B cell (primary cell): ENCODE data around the gene VTI1A. TPM values are rescaled to one million over a fixed set of nuclear protein-coding genes. Genes with fewer than 3 reads are reported as not detected.

Source experiments
- ATAC-seq: fragments of 200-7000 bp; cut with Tn5 transposase; one replicate; pipeline ENCODE4 v1.10.0; 2021; ENCODE audit warnings: low read depth, mild to moderate bottlenecking, moderate number of reproducible peaks, moderate library complexity
- CTCF ChIA-PET: fragments of 350-600 bp; sonication (Branson Sonifier 250); formaldehyde crosslinking; loops from one replicate; lab custom pipeline; 2021; ENCODE audit warnings: antibody characterized with exemption, inconsistent platforms; lab: Charles Lee
- POLR2A ChIA-PET: fragments of 350-600 bp; sonication (Branson Sonifier 250); formaldehyde crosslinking; loops from one replicate; lab custom pipeline; 2021; ENCODE audit warnings: antibody characterized with exemption; lab: Charles Lee
- DNase-seq: peaks from one replicate; pipeline ENCODE4 v3.0.0; 2013
- H2AFZ ChIP-seq: 2 replicates; pipeline ENCODE4 v1.6.1; 2012; ENCODE audit warnings: mild to moderate bottlenecking, low read depth, low read length; ENCODE audit not compliant: insufficient read depth, poor library complexity, severe bottlenecking
- H3K27ac ChIP-seq, 2 donors: 1 replicate in 1 of 2; 2 replicates in 1 of 2; pipeline ENCODE4 v1.5.1; 2012 to 2013; ENCODE audit warnings: low read length in 2 of 2, mild to moderate bottlenecking in 2 of 2, moderate library complexity in 1 of 2
- H3K27me3 ChIP-seq, 4 experiments: fragments of 200-600 bp in 1 of 4; sonication (generic) in 1 of 4; replicated peaks in 1 of 4; 1 replicate in 2 of 4; 2 replicates in 2 of 4; pipeline versions ENCODE4 v1.6.1 to v1.7.0; 2013 to 2016; ENCODE audit warnings: low read length in 3 of 4, mild to moderate bottlenecking in 2 of 4, mixed read lengths in 1 of 4, moderate library complexity in 1 of 4; ENCODE audit not compliant: insufficient read depth in 4 of 4, control insufficient read depth in 3 of 4; ENCODE audit errors: control extremely low read depth in 1 of 4
- H3K36me3 ChIP-seq, 2 experiments: replicated peaks in 1 of 2; 1 replicate in 1 of 2; 2 replicates in 1 of 2; pipeline versions ENCODE4 v1.6.1 to v1.7.1; 2013; ENCODE audit warnings: low read length in 1 of 2; ENCODE audit not compliant: insufficient read depth in 2 of 2, control insufficient read depth in 1 of 2; ENCODE audit errors: control extremely low read depth in 1 of 2, extremely low read depth in 1 of 2
- H3K4me1 ChIP-seq, 2 donors: fragments of 200-600 bp in 1 of 2; sonication (generic) in 1 of 2; 1 replicate in 1 of 2; 2 replicates in 1 of 2; pipeline versions ENCODE4 v1.5.1 to v1.6.1; 2013 to 2017; ENCODE audit warnings: low read length in 2 of 2; ENCODE audit not compliant: control insufficient read depth in 2 of 2, insufficient read depth in 2 of 2
- H3K4me2 ChIP-seq: replicated peaks from 2 replicates; pipeline ENCODE3; 2012; ENCODE audit warnings: mild to moderate bottlenecking, low read depth, low read length; ENCODE audit not compliant: poor library complexity, severe bottlenecking
- H3K4me3 ChIP-seq, 5 experiments: fragments of 200-600 bp in 1 of 5; sonication (generic) in 1 of 5; 1 replicate in 3 of 5; 2 replicates in 2 of 5; pipeline versions ENCODE4 v1.5.1 to v1.7.0; 2011 to 2016; ENCODE audit warnings: low read length in 4 of 5, mild to moderate bottlenecking in 4 of 5, low read depth in 2 of 5, control low read depth in 1 of 5, moderate library complexity in 1 of 5; ENCODE audit not compliant: insufficient read depth in 1 of 5; ENCODE audit errors: control extremely low read depth in 1 of 5, extremely low read depth in 1 of 5
- H3K79me2 ChIP-seq: fragments of 200-600 bp; sonication (generic); one replicate; pipeline ENCODE4 v1.6.0; 2016; ENCODE audit warnings: low read length; ENCODE audit not compliant: control insufficient read depth, insufficient read depth
- H3K9ac ChIP-seq: fragments of 200-600 bp; sonication (generic); 2 replicates; pipeline ENCODE4 v1.6.1; 2017; ENCODE audit warnings: mild to moderate bottlenecking, low read length, moderate library complexity
- H3K9me3 ChIP-seq, 3 donors: one replicate each; pipeline versions ENCODE4 v1.6.1 to v1.7.1; 2013; ENCODE audit warnings: low read length in 2 of 3; ENCODE audit not compliant: control insufficient read depth in 2 of 3, insufficient read depth in 1 of 3; ENCODE audit errors: control extremely low read depth in 1 of 3
- H4K20me1 ChIP-seq: 2 replicates; pipeline ENCODE4 v1.6.0; 2012; ENCODE audit warnings: mild to moderate bottlenecking, low read length; ENCODE audit not compliant: insufficient read depth, control insufficient read depth, poor library complexity, severe bottlenecking
- H3K27ac Mint-ChIP-seq: one replicate; pipeline ENCODE4 v1.8.0; 2021; ENCODE audit warnings: mixed read lengths
- H3K27me3 Mint-ChIP-seq: one replicate; pipeline ENCODE4 v1.8.0; 2021; ENCODE audit warnings: mixed read lengths
- H3K4me1 Mint-ChIP-seq: one replicate; pipeline ENCODE4 v1.8.0; 2021; ENCODE audit warnings: mixed read lengths
- H3K4me3 Mint-ChIP-seq: one replicate; pipeline ENCODE4 v1.8.0; 2021; ENCODE audit warnings: mixed read lengths
- H3K9me3 Mint-ChIP-seq: one replicate; pipeline ENCODE4 v1.8.0; 2022; ENCODE audit warnings: mixed read lengths; ENCODE audit not compliant: insufficient read depth
- EZH2 ChIP-seq: IDR thresholded peaks from 2 replicates; pipeline ENCODE4 v1.6.1; 2012; ENCODE audit warnings: borderline replicate concordance, low read depth, mild to moderate bottlenecking, moderate library complexity, low read length; ENCODE audit not compliant: insufficient read depth, poor library complexity, severe bottlenecking
- WGBS: methylation state at CpG from one replicate; pipeline ENCODE4 v1.1.5; 2013; ENCODE audit warnings: missing lambda C conversion rate; ENCODE audit not compliant: insufficient coverage; 5-methylcytosine and 5-hydroxymethylcytosine counted together
- intact Hi-C: fragments of 100-400 bp; cut with micrococcal nuclease; formaldehyde crosslinking; loops from one replicate; pipeline ENCODE4 v1.10.0; 2022
- polyA plus RNA-seq: library from polyadenylated mRNA; depleted of rRNA; stranded (reverse); fragments of >200 nt; gene quantifications from 2 replicates; pipeline ENCODE4 v1.2.3, GENCODE V29; 2012
- total RNA-seq, 2 donors: library from RNA; stranded (reverse); fragments of 120-200 nt in 1 of 2; gene quantifications; 1 replicate in 1 of 2; 2 replicates in 1 of 2; pipeline versions ENCODE4 v1.2.3 to v1.2.4, GENCODE V29; 2013 to 2022
- TF ChIP-seq, protein P1 (sequence below): fragments of 200-600 bp; IDR thresholded peaks from one replicate; pipeline ENCODE4 v1.8.0; 2022; ENCODE audit warnings: antibody characterized with exemption, mild to moderate bottlenecking

VTI1A gene
- total and polyA plus RNA-seq, 2 donors (not counting 1 experiment from before 2014, with no cell fraction given), result 20.0 to 84.1 TPM

- no peaks in the 10 kb centered on the region for H3K9me3 Mint-ChIP-seq
- no peak overlapping the region for H3K4me3 Mint-ChIP-seq
- Histone ChIP-seq H3K27me3 (no peaks in the 10 kb centered on the region), H3K4me1 (no peaks in the 10 kb centered on the region), H2AFZ (no peak overlapping the region), H4K20me1 (no peaks in the 10 kb centered on the region), H3K36me3 (peaks cover 0 to 2% of the 10 kb centered on the region in 2 experiments), H3K9me3 (no peaks in the 10 kb centered on the region), H3K27ac (no peak overlapping the region), H3K4me2 (no peak overlapping the region), H3K4me3 (no peak overlapping the region), H3K9ac (no peak overlapping the region), H3K79me2 (peaks cover 16% of the 10 kb centered on the region)
- WGBS, result no CpG with 5 or more reads among the region's 2 CpGs
- H3K27me3 Mint-ChIP-seq, result no peaks in the 10 kb centered on the region
- ATAC-seq (no peak), DNase-seq (no peak)
- ChIA-PET CTCF (interaction anchor here (1.7 kb wide), 1 partner anchor 30 kb away, joined by 4 read pairs; no protein-coding TSS in a partner anchor), POLR2A (no interaction called here)
- no peak overlapping the region for H3K27ac Mint-ChIP-seq
- TF ChIP-seq, protein P1, sequence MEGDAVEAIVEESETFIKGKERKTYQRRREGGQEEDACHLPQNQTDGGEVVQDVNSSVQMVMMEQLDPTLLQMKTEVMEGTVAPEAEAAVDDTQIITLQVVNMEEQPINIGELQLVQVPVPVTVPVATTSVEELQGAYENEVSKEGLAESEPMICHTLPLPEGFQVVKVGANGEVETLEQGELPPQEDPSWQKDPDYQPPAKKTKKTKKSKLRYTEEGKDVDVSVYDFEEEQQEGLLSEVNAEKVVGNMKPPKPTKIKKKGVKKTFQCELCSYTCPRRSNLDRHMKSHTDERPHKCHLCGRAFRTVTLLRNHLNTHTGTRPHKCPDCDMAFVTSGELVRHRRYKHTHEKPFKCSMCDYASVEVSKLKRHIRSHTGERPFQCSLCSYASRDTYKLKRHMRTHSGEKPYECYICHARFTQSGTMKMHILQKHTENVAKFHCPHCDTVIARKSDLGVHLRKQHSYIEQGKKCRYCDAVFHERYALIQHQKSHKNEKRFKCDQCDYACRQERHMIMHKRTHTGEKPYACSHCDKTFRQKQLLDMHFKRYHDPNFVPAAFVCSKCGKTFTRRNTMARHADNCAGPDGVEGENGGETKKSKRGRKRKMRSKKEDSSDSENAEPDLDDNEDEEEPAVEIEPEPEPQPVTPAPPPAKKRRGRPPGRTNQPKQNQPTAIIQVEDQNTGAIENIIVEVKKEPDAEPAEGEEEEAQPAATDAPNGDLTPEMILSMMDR, result no peak
- no peak for TF ChIP-seq EZH2
- intact Hi-C loops, result no loop called here
- H3K4me1 Mint-ChIP-seq, result no peaks in the 10 kb centered on the region
Measured at GRCh38 chr10:112502536-112502935, 55.5 kb downstream of the VTI1A start.

DNA sequence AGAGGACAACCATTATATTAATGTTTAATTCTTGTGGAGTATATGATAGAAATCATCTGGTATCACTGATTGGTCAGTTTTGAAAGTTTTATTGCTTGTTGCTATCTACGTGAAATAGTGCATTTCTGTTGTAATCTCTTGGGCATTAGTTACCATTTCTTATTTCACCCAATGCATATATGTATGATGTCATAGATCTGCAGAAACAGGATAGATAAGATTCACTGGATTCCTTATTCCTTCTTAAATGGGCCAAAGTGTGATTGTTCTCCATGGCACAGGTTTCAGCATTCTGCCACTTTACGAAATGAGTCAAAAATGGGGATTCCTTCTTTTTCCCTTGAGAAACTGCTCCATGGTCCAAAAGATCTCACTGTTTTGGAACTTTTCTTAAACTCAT is 56.6 kb downstream of the VTI1A start:
- WGBS, result 100% methylated on average over 1 of the region's 2 CpGs
- H3K4me1 Mint-ChIP-seq, result no peaks in the 10 kb centered on the region
- H3K9me3 Mint-ChIP-seq, result no peaks in the 10 kb centered on the region
- DNase-seq, result no peak
- Histone ChIP-seq H3K36me3 (peaks cover 0 to 2% of the 10 kb centered on the region in 2 experiments), H3K4me2 (no peak overlapping the region), H2AFZ (no peak overlapping the region), H3K4me3 (no peak overlapping the region), H3K9me3 (no peaks in the 10 kb centered on the region), H3K9ac (no peak overlapping the region), H3K27ac (no peak overlapping the region), H4K20me1 (no peaks in the 10 kb centered on the region), H3K79me2 (peaks cover 16% of the 10 kb centered on the region), H3K4me1 (no peaks in the 10 kb centered on the region), H3K27me3 (no peaks in the 10 kb centered on the region)
- no peak overlapping the region for H3K4me3 Mint-ChIP-seq
- TF ChIP-seq, protein P1, result no peak
- no peak for TF ChIP-seq EZH2
- no peaks in the 10 kb centered on the region for H3K27me3 Mint-ChIP-seq
- no peak overlapping the region for H3K27ac Mint-ChIP-seq
- CTCF ChIA-PET, result no interaction called here
- intact Hi-C loops, result no loop called here
- POLR2A ChIA-PET, result no interaction called here
- ATAC-seq, result no peak
